Activated CD4-positive, alpha-beta T cell treated with anti-CD3 and anti-CD28 coated beads, Interleukin-2, amount 50 U/mL, for 48 hours (primary cell): ENCODE results near the gene ADH7.
"Not testable (repeated sequence)": the region's sequence is repeated elsewhere in the genome, so short reads cannot be mapped to it uniquely, and the experiment has no call there.

ENCODE experiments used
- DNase-seq, 2 experiments: peaks; one replicate each; pipeline ENCODE4 v3.0.0-alpha.2; 2020

Gene ADH7

DNA sequence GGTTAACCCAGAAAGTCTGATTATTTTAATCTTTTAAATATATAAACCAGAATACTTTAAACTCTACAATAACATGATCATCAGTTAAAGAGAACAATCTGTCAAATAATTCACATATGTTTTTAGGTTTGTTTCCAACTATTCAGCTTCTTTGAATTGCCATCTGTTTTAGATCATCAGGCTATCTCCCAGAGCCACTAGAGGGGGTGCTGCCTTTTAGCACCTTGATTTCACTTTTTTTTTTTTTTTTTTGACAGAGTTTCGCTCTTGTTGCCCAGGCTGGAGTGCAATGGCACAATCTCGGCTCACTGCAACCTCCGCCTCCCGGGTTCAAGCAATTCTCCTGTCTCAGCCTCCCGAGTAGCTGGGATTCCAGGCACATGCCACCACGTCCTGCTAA is 57.8 kb downstream of the ADH7 start:
- DNase-seq, result not testable (repeated sequence)

DNA sequence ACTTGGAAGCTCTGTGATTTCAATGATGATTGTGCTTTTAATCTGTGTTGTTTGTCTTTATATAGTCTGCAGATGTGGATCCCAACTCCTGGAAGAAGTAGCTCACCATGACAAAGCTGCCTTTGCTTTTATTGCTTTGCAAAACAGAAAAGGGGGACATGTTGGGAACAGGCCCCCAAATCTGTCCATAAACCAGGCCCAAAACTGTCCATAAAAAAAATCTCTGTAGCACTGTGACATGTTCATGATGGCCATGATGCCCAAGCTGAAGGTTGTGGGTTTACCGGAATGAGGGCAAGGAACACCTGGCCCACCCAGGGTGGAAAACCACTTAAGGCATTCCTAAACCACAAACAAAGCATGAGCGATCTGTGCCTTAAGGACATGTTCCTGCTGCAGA is 62.7 kb downstream of the ADH7 start:
- DNase-seq, result not testable (repeated sequence)

DNA sequence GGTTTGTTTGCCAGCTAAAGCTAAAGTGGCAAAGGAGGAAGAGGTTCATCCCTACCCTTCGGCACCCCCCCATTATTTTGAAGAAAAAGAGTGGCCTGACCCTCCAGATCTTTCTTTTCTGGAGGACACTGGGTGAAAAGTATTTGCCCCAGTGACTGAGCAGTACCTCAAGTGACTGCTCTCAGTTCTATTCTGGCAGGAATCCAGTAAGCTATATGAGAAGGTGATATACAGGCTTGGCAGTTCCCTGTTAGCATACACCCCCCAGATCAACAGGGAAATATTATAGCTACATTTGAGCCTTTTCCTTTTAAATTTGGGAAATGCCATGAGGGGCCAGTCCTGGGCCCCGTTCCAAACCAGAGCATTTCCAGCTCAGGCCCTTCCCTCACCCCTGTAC is 67.3 kb downstream of the ADH7 start:
- not testable (repeated sequence) for DNase-seq

DNA sequence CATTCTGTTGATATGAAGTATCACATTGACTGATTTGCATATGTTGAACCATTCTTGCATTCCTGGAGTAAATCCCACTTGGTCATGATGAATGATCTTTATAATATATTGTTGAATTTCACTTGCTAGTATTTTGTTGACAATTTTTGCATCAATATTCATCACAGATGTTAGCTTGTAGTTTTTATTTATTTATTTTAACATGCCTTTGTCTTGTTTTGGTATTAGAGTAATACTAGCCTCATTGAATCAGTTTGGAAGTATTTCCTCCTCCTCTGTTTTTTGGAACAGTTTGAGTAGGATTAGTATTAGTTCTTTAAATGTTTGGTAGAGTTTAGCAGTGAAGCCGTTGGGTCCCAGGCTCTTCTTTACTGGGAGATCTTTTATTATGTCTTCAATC is 68.7 kb downstream of the ADH7 start:
- no peak for DNase-seq

DNA sequence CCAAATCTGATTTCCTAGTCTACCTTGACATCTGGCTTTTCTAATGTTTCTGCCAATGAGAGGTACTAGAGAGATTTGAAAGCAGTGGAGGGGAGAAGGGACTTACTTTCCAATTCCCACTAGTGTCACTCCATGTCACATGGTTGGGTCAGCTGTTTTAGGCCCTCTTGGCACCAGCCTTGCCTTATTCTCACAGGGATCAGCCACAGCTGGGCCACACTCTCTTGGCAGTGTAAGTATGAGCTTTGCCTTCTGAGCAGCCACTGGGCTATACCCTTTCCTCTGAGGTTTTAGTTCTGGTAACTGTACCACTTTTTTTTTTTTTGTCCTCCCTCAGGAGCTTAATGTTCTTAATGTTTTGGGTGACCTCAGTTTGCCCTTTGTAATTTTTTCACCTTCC is 72.4 kb downstream of the ADH7 start:
- no peak for DNase-seq
